ENCODE data around the gene CCDC120.
A peak's percentile ranks its signal among the peaks of the same experiment; 100 is the strongest.

The CCDC120 gene, protein sequence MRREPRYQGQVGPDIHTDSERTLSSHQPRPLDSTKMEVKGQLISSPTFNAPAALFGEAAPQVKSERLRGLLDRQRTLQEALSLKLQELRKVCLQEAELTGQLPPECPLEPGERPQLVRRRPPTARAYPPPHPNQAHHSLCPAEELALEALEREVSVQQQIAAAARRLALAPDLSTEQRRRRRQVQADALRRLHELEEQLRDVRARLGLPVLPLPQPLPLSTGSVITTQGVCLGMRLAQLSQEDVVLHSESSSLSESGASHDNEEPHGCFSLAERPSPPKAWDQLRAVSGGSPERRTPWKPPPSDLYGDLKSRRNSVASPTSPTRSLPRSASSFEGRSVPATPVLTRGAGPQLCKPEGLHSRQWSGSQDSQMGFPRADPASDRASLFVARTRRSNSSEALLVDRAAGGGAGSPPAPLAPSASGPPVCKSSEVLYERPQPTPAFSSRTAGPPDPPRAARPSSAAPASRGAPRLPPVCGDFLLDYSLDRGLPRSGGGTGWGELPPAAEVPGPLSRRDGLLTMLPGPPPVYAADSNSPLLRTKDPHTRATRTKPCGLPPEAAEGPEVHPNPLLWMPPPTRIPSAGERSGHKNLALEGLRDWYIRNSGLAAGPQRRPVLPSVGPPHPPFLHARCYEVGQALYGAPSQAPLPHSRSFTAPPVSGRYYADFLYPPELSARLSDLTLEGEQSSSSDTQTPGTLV

DNA sequence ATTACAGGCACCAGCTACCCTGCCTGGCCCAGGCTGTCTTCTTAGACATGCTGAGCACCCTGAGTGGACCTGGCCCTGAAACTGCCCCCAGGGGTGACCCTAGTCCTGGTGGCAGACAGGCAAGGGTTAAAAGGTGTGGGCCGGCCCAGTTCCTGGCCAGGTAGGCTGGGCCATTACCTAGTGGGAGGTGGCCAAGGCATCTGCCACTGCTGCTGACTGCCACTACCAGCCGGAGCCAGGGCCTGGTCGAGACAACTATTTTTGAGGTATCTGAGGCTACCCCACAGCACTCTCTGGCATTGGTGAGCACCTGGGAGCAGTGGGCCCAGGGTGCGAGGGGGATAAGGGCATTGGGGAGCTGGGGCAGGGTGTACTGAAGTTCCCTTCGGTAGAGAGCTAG lies at the start of gene CCDC120:
Gene CCDC120 (plus strand): TSS at position 206 of the 400 bp plus-strand sequence. CDS start 3,043 bp downstream, outside the sequence.
- DNase-seq (ENCODE audit: low read depth in 1 of 2, low spot score in 1 of 2) = no peak

DNA sequence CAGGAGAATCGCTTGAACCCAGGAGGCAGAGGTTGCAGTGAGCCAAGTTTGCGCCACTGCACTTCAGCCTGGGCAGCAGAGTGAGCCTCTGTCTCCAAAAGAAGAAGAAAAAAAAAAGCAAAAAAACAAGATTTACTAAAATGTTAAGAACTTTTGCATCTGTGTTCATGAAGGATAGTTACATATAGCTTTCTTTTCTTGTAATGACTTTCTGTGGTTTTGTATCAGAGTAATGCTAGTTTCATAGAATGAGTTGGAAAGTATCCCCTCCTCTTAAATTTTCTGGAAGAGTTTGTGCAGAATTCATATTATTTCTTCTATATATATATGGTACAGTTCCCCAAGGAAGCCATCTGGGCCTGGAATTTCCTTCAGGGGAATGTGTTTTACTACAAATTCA lies 39.7 kb upstream of the CCDC120 start:
- no peak for DNase-seq (ENCODE audit: low read depth in 1 of 2, low spot score in 1 of 2)

DNA sequence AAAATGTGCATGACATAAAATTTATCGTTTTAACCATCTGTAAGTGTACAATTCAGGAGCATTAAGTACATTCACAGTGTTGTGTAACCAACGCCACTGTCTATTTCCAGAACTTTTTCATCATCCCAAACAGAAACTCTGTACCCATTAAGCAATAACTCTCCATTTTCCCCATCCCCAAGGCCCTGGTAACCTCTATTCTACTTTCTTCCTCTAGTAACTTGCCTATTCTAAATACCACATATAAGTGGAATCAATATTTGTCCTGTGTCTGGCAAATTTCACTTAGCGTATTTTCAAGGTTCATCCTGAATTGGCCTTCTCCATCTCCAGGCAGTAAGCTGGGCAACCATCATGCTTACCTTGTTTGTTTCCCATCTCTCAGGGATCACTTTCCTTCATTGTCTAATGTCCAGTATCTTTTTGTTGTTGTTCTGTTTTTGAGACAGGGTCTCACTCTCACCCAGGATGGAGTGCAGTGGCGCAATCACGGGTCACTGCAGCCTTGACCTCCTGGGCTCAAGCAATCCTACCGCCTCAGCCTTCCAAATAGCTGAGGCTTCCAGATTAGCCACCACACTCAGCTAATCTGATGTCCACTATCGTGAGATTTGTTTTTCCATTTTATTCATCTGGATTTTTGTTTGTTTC lies 39.1 kb upstream of the CCDC120 start:
- no peak for DNase-seq (ENCODE audit: low read depth in 1 of 2, low spot score in 1 of 2)

GRCh38 chrX:49029876-49030275 lies 28.9 kb upstream of the CCDC120 start:
- DNase-seq (ENCODE audit: low read depth in 1 of 2, low spot score in 1 of 2) = no peak

DNA sequence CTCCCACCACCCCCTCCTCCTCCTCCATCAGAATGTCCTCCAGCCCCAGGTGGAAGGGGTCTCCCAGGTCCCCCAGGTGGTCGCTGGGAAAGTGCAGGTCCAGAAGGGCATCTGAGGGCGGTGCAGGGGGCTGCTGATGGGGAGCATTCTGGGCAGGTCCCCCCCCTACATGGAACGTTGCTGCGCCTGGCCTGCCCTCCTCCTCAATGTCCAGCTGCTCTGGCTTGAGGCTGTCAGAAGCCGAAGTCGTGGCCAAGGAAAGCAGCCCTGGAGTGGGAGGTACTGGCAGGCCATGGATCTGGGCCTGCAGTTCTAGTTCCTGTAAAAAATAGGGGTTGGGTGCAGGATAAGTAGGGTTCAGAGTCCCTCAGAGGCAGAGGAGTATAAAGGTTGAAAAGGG lies 28.5 kb upstream of the CCDC120 start:
- no peak for DNase-seq (ENCODE audit: low read depth in 1 of 2, low spot score in 1 of 2)

DNA sequence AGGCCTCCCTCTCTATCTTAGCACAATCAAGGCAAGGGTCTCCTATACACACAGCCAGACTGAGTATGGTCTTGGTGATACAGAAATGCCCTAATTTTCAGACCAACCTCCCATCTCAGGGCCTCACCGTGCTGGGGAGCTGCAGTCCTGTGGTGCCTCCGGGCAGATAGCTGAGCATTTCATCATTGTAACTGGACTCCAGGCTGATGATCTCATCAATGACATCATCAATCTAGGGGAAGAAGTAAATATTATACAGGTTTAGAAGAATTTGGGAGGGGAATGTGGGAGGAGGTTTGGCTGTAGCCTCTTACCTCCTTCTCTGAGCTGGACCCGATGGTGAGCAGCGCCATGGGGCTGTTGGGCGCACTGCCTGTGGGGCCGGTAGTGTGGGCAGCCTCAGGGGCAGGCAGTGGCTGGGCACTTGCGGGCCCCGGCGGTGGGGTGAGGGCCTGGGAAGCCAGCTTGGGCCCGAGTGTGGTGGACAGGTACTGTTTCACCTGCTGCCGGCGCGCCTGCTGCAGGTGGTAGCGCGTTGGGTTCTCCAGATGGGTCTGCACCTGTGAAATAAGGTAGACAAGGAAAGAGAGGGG lies 20.8 kb upstream of the CCDC120 start:
- no peak for DNase-seq (ENCODE audit: low read depth in 1 of 2, low spot score in 1 of 2)

GRCh38 chrX:49039598-49040375 lies 19.0 kb upstream of the CCDC120 start:
- peak; percentile 9 to 29 for DNase-seq (ENCODE audit: low read depth in 1 of 2, low spot score in 1 of 2)

GRCh38 chrX:49040376-49040955 lies 18.3 kb upstream of the CCDC120 start:
- DNase-seq (ENCODE audit: low read depth in 1 of 2, low spot score in 1 of 2) = no peak

- peak in 1 of 2 donors; percentile 3 for DNase-seq (ENCODE audit: low read depth in 1 of 2, low spot score in 1 of 2)
These were observed 16.8 kb upstream of the CCDC120 start for GRCh38 chrX:49041744-49042580.

- no peak for DNase-seq (ENCODE audit: low read depth in 1 of 2, low spot score in 1 of 2)
These were observed 16.1 kb upstream of the CCDC120 start for GRCh38 chrX:49042581-49043219.

GRCh38 chrX:49043220-49043986 lies 15.4 kb upstream of the CCDC120 start, which contains the start of gene TFE3:
TFE3 (minus strand) TSS chrX:49043357; CDS start chrX:49043226, 131 bp downstream.
- DNase-seq (ENCODE audit: low read depth in 1 of 2, low spot score in 1 of 2) = peak; percentile 79 to 94

GRCh38 chrX:49043987-49044281 lies 14.9 kb upstream of the CCDC120 start:
- no peak for DNase-seq (ENCODE audit: low read depth in 1 of 2, low spot score in 1 of 2)

DNA sequence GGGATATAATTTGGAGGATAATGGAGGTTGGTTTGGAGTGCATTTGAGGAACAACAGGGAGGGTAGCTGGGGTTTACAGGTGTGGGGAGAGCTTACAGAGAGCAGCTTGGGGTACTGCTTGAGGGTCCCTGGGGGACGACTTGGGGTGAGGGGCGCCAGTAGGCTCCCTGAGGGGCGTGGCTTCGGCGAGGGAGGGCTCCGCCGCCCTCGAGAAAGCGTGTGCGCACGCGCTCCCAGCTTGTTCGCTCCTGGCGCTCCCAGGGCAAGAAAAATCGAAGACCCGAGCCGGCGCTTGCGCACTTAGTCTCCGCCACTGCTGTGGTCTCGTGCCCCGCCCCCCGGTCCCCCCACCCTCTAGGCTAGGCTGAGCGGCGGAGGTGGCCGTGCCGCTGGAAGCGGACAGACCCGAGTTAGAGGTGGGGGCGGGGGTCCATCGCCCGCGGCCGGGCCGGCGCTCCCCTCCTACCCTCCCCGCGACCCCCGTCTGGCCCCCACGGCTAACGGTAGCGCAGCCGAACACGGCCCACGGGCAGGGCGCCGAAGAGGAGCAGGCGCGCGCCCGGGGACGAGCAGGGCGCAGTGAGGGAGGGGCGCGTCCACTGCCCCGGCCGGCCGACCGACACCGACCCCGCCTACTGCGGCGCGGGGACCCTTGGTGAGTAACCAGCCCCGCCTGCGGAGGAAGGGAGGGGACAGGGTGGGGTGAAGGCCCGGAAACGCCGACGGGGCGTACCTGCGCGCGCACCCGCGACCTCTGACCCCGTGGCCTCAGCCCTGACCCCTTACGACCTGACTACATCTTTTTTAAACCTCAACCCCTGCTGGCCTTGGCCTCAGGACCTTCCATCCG lies 5.4 kb upstream of the CCDC120 start:
- peak; percentile 20 to 37 for DNase-seq (ENCODE audit: low read depth in 1 of 2, low spot score in 1 of 2)

DNA sequence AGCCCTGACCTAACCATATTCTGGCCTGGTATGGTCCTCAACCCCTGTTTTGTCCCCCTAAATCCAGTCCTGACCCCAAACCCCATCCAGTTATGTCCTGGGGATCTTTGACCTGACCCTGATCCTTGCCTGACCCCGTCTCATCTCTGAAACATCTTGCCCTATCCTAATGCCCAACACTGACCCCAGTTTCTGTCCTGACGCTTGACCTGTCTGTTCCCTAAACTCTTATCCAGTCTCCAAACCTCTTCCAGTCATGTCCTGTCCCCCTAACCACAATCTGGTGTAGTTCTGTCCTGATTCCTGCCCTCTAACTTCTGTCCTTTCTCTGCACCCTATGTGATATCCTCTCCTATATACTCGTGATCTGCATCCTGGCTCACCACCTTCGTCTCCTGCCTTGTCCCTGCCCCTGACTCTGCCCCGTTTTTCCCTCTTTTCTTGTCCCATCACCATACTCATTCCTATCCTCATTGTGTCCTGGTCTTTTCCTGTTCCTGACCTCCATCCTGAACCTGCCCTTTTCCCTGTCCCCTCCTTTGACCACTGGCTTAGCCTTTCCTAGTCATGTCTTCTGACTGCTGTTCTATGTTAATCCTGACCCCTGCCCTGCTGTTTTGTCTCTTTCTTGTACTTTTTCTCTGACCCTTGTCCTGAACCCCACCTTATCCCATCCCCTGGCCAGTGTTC lies 4.6 kb upstream of the CCDC120 start:
- DNase-seq (ENCODE audit: low read depth in 1 of 2, low spot score in 1 of 2) = no peak

- DNase-seq (ENCODE audit: low read depth in 1 of 2, low spot score in 1 of 2) = no peak
These were observed 402 bp downstream of the CCDC120 start for GRCh38 chrX:49059201-49059600.

GRCh38 chrX:49059681-49060085 lies 884 bp downstream of the CCDC120 start:
- no peak for DNase-seq (ENCODE audit: low read depth in 1 of 2, low spot score in 1 of 2)

- DNase-seq (ENCODE audit: low read depth in 1 of 2, low spot score in 1 of 2) = no peak
These were observed 2.1 kb downstream of the CCDC120 start for GRCh38 chrX:49060914-49061313.
